GM19455 (cell line): ENCODE data around the gene TBPL2.
A peak's percentile ranks its signal among the peaks of the same experiment; 100 is the strongest.
"Not testable (repeated sequence)": the region's sequence is repeated elsewhere in the genome, so short reads cannot be mapped to it uniquely, and the experiment has no call there.

Experiments
- ATAC-seq: cut with Tn5 transposase; IDR thresholded peaks from one replicate; pipeline ENCODE4 v1.9.1; 2021; ENCODE audit not compliant: unreplicated experiment

The TBPL2 gene

DNA sequence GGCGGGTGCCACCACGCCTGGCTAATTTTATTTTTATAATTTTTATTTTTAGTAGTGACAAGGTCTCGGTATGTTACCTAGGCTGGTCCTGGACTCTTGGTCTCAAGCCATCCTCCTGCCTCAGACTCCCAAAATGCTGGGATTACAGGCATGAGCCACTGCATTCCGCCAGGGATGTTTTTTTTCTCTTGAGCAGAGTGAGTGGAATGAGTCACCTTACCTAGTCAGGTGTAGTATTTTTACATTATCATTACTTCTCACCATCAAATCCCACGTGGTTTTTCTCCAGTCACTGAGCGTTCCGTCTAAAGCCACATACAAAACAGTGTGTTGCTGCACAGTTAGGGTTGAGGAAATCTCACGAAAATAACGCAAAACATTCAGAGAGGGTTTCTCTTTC lies 870 bp upstream of the TBPL2 start:
- no peak for ATAC-seq

DNA sequence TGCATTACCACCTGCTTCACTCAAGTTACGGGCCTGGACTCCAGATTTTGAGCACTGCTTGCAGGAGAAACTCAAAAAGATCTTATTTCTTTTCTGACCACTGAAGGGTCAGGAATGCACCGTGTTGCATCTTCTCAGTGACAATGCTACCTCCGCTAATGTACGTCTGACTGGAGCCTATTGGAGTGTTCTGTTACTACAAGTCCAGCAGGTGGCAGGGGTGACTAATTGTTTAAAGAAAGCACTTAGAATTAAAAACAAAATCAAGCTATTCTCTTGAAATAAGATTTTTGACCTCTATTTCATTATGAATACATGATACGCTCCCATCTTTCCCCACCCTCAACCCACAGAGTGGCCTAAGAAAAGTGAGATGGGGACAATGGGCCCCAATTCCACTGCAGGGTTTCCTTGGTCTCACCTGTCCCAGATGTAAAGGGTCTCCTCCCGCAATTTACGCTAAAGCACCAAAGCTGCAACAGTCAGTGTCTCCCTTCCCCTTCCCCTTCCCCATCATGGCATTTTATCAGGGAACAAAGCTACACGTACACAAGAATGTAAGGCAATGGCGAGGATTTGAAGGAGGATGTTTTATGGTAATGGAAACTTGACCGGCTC lies 2.2 kb downstream of the TBPL2 start:
- ATAC-seq = no peak

DNA sequence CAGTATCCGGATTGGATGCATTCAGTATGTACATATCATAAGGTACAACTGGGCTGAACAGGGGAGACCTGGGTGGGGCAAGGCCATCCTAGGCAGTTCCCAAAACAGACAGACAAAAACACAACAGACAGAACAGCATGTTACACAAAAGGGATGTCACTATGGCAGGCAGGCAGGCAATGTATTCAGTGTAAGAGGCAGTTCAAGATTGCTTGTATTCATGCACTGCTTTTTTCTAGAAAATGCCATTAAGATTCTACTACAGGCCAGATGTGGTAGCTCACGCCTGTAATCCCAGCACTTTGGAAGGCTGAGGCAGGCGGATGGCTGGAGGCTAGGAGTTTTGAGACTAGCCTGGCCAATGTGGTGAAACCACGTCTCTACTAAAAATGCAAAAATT lies 3.5 kb downstream of the TBPL2 start:
- no peak for ATAC-seq

DNA sequence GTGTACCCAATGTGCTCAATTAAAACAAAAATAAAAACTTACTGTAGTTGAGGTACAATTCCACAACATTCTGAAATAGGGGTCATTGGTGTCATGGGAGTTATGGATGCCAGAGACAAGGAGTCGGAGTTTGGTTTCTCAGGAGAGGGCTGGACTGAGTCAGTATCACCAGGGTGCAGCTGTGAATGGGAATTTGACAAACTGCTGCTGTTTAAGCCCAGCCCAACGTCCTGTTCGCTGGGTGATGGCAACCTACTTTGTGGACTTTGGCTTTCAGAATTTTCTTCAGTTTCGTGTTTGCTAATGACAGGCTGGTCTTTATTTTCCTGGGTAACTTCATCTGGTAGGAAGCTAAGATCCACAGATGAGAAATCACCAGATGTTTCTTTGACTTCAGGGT lies 3.9 kb downstream of the TBPL2 start:
- no peak for ATAC-seq

DNA sequence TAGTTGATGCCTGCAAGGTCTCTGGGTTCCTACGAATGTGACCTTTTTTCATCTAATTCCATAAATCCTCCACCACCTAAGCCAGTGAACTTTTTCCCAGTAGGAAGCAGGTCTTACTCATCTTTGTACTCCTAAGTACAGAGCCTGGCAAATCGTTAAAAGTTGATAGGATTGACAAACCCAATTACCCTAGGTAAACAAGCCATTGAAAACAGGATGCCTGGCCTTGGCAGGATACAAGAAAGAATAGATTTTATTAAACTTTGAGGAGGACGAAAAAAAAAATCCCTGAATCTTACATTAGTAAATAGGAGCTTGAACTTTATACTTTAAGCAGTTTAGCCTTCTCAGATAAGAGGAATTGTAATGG lies 5.6 kb downstream of the TBPL2 start:
- ATAC-seq = no peak

DNA sequence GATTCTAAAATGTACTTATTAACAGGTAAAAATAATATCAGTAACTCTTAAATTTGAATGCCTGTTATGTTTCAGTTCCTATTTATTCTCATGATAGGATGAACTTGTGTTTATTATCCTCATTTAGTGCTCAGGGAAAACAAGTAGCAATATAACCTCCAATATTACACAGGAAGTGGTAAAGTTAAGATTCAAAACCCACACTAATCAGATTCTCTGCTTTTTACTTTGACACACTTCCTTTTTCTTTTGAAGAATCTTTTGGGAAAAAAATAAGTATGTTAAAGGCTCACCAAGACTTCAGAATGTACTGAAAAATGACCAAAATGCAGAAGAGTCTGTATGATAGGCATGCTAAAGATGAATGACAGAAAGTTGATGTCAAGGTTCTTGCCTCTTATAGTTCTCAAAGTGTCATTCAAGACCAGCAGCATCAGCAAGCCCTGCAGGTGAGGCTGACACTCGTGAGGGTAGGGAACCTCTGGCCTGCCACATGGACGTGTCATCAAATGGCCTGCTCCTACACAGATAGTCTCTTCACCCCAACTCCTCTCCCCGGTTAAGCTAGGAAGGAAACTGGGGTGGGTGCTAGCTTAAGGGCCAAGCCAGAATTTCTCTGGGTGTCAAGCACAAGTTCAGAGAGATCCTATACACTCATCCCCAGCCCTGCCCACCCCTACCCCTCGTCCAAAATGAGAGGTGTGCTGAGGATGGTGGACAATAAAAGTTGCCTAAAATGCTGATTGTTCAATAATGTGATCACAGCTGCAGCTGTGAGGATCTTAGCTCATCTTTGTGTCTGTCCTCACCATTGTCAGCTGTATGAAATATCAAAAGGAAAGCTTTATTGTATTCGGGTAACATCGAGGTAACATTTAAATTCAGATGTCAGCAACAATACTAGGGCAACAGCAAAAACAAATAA lies 6.3 kb downstream of the TBPL2 start:
- ATAC-seq = no peak

DNA sequence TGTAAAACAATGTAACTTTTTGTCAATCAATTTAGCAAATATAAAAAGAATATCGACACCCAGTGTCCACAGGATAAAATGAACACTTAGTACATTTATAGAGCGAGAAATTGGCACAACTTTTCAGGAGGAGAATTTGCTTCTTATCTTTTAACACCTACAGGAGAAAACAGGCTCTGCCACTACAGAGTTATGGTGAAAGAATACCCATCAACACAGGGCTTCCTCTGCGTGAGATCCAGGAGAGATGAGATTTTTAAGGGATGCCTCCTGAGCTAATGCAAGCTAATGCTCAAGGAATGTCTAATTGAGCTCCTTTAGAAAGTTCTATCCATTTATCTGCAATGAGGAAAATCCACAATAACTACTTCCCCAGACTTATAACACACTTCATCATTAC lies 7.8 kb downstream of the TBPL2 start:
- ATAC-seq = no peak

DNA sequence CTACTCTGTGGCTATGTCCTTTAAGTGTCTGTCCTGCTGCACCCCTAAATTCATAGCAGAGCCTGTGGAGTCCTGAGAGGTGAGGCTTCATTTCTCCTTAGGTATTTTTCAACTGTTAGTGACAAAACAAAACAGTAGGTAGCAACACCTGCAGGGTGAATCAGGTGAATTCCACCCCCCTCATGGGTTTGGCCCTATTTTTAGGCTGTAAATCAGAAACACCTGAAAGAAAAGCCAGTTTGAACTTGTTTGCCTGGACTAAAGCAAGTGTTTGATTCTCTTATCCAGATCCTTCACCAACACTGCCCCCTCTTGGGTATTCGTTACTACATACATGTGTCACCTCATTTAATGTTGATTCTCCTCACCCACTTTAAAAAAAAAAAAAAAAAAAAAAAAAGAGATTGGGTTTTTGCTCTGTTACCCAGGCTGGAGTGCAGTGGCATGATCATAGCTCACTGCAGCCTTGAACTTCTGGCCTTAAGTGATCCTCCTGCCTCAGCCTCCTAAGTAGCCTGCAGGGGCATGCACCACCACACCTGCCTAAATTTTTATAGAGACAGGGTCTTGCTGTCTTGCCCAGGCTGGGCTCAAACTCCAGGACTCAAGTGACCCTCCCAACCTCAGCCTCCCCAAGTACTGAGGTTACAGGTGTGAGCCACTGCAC lies 10.3 kb downstream of the TBPL2 start:
- no peak for ATAC-seq

DNA sequence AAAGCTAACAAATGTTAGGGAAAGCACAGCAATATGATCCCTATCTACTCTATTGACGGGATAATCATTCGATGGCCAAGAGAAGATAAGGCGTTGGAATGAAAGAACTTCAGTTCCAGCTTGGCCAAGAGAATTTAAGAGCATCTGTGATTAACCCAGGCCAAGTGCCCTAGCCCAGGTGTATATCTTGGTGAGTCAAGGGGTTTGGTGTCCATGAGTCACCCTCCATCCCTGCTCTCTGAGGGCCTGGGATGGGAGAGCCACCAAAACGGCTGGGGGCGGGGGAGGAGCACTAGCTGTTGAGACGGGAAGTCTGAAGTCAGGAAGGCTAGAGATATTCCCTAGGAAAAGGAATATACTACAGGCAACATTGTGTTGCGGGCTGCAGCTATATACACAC lies 13.0 kb downstream of the TBPL2 start:
- no peak for ATAC-seq

DNA sequence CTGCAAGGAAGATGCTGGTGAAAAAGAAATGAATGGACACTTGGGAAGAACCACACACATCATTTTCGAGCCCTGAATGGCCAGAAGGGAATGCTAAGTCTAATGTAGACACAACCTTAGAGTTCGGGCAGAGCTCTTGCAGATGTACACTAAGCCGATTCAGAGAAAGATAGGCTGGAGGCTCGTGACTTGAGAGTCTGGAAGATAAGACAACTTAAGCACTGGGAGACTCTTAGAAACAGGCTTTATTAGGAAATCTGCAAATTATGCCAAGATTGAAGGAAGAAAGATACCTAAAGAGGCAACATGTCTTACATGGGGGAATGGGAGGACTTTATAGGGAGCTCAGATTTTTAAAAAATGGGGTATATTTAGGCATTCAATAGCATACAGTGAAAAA lies 13.5 kb downstream of the TBPL2 start:
- no peak for ATAC-seq

DNA sequence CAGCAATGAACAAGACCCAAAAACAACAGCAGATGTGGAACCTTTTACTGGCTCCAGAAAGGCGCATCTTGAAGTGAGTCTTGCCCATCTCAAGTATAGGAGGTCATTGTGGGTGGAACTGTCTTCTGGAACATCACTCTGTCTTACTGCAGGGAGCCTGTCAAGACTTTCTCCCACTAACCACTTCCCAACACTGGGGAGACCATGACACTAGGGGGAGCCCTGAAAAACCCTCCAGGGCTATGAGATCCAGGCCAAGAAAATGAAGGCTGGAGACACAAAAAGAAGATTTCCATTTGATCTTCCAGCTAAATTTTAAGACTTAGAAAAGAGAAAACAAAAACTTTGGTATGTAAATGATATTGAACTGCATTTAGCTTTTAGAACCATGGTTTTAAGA lies 15.3 kb downstream of the TBPL2 start:
- no peak for ATAC-seq

DNA sequence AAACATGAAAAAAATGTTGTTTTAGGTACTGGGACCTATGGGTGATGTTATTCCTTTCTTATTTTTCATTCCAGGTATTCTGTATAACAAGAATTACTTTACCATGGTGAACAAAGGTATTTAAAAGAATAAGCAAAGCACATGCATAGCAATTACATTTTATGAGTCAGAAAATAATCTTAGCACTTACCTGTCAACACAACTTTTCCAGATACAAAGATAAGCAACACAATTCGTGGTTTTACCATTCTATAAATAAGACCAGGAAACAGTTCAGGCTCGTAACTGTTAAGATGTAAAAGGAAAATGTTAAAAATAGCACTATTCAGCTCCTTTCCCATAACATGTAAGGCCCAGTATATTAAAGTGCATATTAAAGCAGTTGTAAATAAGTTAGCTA lies 16.4 kb downstream of the TBPL2 start:
- no peak for ATAC-seq

DNA sequence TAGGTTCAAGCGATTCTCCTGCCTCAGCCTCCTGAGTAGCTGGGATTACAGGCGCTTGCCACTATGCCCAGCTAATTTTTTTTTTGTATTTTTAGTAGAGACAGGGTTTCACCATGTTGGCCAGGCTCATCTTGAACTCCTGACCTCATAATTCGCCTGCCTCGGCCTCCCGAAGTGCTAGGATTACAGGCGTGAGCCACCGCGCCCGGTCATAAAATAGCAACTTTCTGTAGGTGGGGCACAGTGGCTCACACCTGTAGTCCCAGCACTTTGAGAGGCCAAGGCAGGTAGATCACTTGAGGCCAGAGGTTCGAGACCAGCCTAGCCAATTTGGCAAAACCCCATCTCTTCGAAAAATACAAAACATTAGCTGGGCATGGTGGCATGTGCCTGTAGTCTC lies 18.1 kb downstream of the TBPL2 start:
- ATAC-seq = not testable (repeated sequence)

DNA sequence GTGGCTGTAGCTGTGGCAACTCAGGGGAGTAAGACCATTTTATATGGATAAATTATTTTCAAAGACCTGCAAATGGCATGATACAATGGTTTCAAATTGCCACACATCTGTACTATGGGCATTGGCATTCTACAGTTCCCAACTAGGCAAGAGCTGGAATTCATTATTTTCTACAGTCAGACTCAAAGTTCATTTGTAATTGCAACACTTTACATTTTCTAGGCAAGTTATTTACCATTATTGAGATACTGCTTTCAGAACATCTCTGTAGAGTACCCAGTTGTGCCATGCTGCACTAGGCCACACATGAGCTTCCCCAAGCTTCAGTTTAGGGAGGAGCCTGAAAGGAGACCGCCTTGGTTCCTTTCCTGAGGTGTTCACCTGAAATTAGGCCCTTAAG lies 20.8 kb downstream of the TBPL2 start:
- ATAC-seq = no peak

DNA sequence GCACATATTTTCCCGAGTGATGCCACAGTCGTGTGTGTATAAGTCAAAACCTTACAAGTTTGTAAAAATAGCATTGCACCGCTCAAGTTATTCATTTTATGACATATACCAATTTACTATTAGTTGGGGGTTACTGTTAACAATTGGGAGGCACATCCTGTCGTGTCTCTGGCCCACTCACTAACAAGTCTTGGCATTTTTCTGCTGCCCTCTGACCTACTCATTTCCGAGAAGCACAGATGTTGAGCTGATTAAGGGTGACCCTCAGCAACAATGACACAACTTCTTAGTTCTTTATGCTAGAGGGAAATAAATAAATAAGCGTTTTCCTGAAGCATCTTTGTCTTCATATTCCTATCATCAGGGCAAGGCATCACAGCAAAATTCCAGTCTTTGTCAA lies 22.0 kb downstream of the TBPL2 start:
- ATAC-seq = no peak

DNA sequence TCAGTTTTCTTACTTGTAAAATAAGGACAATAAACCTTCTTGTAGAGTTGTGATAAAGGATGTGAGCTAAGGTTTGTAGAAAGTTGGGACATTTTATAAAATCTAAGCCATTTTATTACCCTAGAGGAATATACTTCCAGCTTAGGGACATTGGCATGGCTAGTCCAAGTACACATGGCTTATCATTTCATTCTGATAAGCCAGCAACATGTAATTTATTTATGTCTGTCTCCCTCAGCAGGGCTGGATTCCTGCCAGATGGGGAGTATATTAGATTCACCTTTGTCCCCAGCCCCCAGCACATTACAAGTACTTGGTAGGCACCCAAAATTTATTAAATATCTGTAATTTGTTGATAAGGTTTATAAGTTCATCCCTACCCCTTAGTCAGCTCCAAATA lies 22.5 kb downstream of the TBPL2 start:
- ATAC-seq = no peak

DNA sequence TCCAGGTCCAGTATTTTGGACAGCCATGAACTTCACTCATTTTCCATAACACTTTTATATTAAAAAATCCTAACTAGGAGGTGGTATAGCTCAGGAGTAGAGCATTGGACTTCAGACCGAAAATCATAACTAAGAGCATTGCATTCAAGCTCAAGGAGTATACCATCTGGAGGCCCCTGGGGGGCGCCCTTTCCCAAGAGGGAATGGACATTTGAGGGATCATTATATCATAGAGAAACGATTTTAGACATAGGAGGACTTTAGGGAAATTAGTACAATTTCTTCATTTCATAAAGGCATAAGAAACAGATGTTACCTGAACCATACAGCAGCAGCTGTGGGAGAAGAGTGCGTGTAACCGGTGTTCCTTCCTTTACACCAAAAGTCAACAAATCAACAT lies 23.6 kb downstream of the TBPL2 start:
- no peak for ATAC-seq

DNA sequence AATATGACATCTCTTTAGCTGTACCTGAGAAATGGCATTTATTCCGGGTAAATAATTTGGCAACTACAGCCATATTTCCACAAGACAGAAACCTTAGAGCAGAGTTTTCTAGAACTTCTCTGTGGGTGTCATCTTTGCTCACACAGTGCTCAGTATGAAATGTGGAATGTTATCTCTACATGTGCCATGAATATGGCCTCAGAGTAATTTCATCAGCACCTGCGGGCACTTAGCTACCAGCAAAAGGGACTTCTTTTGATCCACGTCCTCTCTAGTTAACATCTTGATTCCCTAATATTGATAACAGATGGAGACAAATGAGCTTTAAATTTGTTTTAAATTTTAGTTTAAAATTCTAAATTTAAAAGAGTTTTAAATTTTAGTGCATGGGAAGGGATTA lies 25.9 kb downstream of the TBPL2 start:
- ATAC-seq = no peak

DNA sequence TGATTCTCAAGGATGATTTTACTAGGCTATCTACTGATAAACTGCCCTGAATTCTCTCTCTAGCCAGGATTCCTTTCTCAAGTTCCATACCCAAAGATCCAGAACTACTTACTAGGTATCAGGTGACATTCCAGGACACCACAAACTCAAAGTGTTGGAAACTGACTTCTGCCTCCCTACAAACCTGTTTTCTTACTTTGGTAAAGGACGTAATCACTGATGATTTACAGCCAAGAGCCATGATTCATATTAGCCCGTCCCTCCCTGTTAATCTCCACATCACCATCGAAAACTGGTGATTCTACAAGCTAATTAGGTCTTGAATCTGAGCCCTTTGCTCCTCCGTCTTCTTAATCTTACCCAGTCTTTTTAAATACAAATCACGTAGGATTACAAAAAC lies 27.7 kb downstream of the TBPL2 start:
- ATAC-seq = no peak

DNA sequence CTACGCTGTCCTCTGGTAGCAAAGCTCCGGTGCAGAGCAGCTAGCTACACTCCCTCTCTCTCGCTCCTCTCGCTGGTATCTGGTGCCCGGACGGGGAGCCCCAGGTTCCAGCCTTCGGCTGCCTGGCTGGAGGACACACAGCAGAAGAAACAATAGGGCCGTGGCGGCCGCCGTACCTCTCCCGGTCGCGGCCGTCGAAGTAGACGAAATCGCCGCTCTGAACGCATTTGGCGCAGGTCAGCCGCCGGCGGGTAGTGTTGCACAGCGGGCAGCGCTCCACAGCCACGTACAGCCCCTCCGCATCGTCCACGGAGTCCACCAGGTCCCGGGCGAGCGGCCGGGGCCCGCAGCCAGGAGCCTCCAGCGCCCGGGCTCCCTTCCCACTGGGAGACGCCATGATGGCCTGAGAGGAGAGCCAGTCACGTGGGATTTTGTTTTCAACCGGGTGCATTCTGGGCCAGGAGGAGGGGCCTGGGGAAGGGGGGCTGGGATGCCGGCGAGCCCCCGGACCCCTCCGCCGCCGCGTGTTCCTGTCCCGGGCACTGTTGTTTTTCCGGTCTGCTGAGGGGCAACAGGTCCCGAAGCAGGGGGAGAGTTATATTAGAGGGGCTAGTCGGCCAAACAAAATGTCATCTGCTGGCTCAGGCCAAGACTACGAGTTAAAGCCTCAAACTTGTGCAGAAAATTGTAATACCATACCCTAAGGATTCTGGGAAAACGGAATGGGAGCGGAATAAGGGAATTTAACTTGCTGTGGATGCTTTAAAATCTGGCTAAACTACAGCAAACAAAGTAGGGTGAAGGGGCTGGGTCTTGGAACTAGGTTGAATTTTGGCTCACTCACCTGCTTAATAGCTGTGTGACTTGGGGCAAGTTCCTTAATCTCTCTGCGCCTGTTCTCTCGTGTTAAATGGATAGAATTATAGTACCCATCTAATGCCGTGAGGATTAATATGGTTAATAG lies 28.7 kb downstream of the TBPL2 start, which contains the start of gene ATG14:
Gene ATG14 (minus strand): TSS at position 405 of the 964 bp plus-strand sequence. CDS start 8 bp downstream, at position 397.
- ATAC-seq = peak; percentile 98

DNA sequence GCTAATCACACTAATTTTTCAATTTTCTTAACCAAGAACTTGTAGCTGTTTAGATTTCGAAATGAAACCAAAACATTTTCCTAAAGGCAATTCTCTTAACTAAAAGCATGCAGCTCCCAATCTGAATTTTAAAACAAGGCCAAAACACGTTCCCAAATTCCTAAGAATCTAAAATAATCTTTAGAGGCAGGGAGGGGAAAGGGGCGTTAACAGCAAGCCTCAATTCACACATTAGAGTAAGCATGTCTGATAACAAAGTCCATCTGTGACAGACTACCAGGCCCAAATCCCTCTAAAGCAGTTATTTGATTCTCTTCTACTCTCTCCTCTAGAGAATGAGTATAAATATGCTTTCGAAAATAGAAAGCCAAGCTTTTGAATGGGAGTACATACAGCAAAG lies 29.5 kb downstream of the TBPL2 start:
- ATAC-seq = no peak
